Measurements from ENCODE around the gene C8A. TPM values are rescaled to one million over a fixed set of nuclear protein-coding genes. Genes with fewer than 3 reads are reported as not detected.
A peak's percentile ranks its signal among the peaks of the same experiment; 100 is the strongest.

C8A gene
- total RNA-seq, 1 donor from 2014 or later = not detected

DNA sequence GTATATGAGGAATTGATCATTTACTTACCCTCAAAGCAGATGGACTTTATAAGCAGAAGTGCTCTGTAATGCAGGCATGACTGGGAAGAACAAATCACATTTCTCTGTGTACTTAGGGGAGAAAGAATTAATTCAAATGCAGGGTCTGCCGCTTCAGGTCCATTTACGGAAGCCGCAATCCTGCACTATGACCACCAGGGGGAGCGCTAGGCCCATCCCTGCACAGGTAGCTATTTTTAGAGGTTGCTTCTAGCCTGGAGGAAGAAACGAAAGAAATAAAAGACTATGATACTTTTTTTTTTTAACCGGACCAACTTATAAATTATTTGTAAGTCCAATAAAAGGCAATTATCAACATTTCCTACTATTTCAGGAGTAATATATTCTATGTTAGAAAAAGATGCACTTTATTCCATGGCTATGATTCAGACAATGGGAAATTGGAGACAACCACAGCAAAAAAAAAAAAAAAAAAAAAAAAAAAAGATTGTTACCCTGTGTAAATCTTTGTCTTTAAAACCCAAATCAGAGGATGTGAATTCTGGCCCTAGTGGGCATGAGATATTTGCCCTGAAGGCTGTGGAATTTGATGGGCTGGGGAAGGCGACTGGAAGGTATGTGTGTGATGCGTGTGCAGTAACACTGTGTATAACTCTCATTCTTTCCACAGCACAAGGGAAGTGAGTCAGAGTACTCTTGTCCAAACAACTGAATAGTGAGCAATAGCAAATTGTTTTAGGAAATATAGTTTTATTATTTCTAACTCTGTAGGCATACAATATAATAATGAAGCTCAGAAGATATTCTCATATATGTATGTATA is 22.5 kb upstream of the C8A start:
- no peaks in the 10 kb centered on the region for H3K36me3 ChIP-seq
- DNase-seq = peak; percentile 47
- H3K27me3 ChIP-seq (ENCODE audit: low read depth) = peaks cover 25% of the 10 kb centered on the region
- no peaks in the 10 kb centered on the region for H3K9me3 ChIP-seq (replicated peaks)
- no peak overlapping the region for H3K4me3 ChIP-seq
- H3K4me1 ChIP-seq = no peaks in the 10 kb centered on the region
- intact Hi-C loops (cut with micrococcal nuclease) = no loop called here
- TF ChIP-seq, protein P1, sequence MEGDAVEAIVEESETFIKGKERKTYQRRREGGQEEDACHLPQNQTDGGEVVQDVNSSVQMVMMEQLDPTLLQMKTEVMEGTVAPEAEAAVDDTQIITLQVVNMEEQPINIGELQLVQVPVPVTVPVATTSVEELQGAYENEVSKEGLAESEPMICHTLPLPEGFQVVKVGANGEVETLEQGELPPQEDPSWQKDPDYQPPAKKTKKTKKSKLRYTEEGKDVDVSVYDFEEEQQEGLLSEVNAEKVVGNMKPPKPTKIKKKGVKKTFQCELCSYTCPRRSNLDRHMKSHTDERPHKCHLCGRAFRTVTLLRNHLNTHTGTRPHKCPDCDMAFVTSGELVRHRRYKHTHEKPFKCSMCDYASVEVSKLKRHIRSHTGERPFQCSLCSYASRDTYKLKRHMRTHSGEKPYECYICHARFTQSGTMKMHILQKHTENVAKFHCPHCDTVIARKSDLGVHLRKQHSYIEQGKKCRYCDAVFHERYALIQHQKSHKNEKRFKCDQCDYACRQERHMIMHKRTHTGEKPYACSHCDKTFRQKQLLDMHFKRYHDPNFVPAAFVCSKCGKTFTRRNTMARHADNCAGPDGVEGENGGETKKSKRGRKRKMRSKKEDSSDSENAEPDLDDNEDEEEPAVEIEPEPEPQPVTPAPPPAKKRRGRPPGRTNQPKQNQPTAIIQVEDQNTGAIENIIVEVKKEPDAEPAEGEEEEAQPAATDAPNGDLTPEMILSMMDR (IDR thresholded peaks at IDR 0.05; ENCODE audit: borderline replicate concordance) = peak; percentile 97
- H3K27ac ChIP-seq (replicated peaks) = no peak overlapping the region

DNA sequence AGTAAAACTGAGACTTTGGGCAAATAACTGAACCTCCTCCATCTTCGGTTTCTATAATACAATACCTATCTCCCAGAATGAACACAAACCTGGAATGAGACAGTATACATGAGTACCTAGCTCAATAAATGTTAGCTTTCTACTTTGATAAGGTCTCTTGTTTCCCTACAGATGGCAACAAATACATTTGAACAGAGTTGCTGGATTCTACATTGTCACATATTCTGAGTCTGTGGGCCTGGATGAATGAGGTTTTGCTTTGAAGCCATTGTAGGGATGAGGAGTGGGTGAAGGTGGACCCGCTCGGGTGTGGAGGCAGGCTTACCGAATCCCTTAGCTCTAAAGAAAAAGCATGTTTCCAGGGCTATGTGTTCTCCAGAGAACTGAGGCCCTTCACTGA is 21.5 kb upstream of the C8A start:
- no peak for DNase-seq
- TF ChIP-seq, protein P1 (IDR thresholded peaks at IDR 0.05; ENCODE audit: borderline replicate concordance) = no peak
- Histone ChIP-seq H3K36me3 (no peaks in the 10 kb centered on the region), H3K27ac (replicated peaks) (no peak overlapping the region), H3K27me3 (ENCODE audit: low read depth) (peaks cover 18% of the 10 kb centered on the region), H3K4me1 (no peaks in the 10 kb centered on the region), H3K4me3 (no peak overlapping the region), H3K9me3 (replicated peaks) (no peaks in the 10 kb centered on the region)
- intact Hi-C loops (cut with micrococcal nuclease) = no loop called here

DNA sequence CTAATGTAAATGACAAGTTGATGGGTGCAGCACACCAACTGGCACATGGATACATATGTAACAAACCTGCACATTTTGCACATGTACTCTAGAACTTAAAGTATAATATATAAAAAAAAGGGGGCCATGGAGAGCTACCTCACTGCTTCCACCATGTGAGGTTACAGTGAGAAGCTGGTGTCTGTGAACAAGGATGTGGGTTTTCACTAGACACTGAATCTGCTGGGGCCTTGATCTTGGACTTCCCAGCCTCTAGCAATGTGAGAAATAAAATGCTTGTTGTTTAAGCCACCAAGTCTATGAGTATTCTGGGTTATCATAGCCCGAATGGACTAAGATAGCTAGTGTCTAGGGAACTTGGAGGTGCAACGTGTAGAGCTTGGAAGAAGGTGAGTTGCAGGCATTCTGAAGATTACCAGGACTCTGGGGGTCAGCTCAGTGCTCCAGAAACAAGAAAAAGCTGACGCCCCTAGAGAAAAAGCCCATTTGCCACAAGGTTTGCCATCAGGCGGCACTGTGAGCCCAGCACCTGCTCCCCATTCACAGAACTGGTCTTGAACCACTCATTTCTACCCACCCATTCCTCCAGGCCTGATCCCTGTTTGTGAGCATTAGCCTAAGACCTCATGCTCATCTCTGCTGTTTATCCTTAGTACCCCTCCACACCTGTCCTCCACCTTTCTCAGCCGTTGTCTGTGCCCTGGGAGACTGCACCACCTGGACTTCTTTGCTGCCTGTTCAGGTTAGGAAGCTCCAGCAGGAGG is 20.3 kb upstream of the C8A start:
- no peak for DNase-seq
- H3K9me3 ChIP-seq (replicated peaks) = peaks cover 2% of the 10 kb centered on the region
- TF ChIP-seq, protein P1 (IDR thresholded peaks at IDR 0.05; ENCODE audit: borderline replicate concordance) = no peak
- no peak overlapping the region for H3K27ac ChIP-seq (replicated peaks)
- H3K4me3 ChIP-seq = no peak overlapping the region
- H3K4me1 ChIP-seq = no peaks in the 10 kb centered on the region
- intact Hi-C loops (cut with micrococcal nuclease) = no loop called here
- H3K36me3 ChIP-seq = no peaks in the 10 kb centered on the region
- H3K27me3 ChIP-seq (ENCODE audit: low read depth) = peaks cover 6% of the 10 kb centered on the region

DNA sequence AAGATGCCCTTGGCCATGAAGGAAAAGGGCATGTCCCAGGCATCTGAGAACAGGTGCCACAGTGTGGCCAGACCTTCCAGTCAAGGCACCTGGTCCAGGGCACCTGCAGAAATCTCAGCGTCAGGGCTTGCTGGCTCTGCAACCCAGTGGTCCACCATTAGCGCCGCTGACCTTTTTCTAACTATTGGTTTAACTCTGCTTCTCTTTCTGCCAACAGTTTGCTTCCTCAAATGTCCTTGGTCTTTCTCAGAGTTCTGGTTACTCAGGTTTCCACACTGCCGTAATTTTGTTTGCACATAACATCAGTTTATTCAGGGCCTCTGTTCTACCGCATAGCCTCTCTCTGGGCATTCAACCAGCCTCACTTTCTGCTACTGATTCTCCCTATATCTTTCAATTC is 18.9 kb upstream of the C8A start:
- Histone ChIP-seq H3K27ac (replicated peaks) (no peak overlapping the region), H3K9me3 (replicated peaks) (peaks cover 9% of the 10 kb centered on the region), H3K4me1 (no peaks in the 10 kb centered on the region), H3K4me3 (no peak overlapping the region), H3K36me3 (no peaks in the 10 kb centered on the region), H3K27me3 (ENCODE audit: low read depth) (peaks cover 13% of the 10 kb centered on the region)
- TF ChIP-seq, protein P1 (IDR thresholded peaks at IDR 0.05; ENCODE audit: borderline replicate concordance) = no peak
- intact Hi-C loops (cut with micrococcal nuclease) = no loop called here
- DNase-seq = no peak

DNA sequence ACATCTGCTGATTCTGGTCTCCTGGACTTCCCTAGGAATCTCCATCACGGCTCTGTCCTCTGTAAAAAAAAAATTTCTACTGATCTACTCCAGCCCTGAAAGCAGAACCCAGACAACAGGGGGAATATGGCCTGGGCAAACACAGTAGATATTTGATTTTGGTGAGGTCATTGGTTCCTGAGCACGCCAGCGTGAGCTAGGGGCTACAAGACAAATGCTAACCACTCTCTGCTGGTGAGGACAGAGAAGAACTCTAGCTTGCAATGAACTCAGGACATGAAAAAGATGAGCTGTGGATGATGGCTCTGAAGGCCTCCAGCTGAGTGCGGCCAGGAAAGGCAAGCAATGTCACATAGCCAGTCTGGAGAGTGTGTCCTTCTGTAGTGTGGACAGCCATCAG is 18.2 kb upstream of the C8A start:
- Histone ChIP-seq H3K27me3 (ENCODE audit: low read depth) (peaks cover 8% of the 10 kb centered on the region), H3K4me1 (no peaks in the 10 kb centered on the region), H3K9me3 (replicated peaks) (peaks cover 9% of the 10 kb centered on the region), H3K27ac (replicated peaks) (no peak overlapping the region), H3K4me3 (no peak overlapping the region), H3K36me3 (no peaks in the 10 kb centered on the region)
- intact Hi-C loops (cut with micrococcal nuclease) = no loop called here
- DNase-seq = no peak
- TF ChIP-seq, protein P1 (IDR thresholded peaks at IDR 0.05; ENCODE audit: borderline replicate concordance) = no peak

All from left ventricle myocardium inferior (tissue), 1 donor.